Uterus (tissue), 2 donors: ENCODE results near the gene SIPA1L3.

Experiments
- CTCF ChIP-seq, 4 experiments: fragments of 200-600 bp in 2 of 4; fragments of 450-650 bp in 2 of 4; sonication (generic) in 2 of 4; IDR thresholded peaks; one replicate each; pipeline ENCODE4 v1.5.1; 2016 to 2019; ENCODE audit warnings: antibody characterized with exemption in 4 of 4, mild to moderate bottlenecking in 2 of 4, moderate library complexity in 1 of 4
- POLR2A ChIP-seq, 2 donors: fragments of 450-650 bp; IDR thresholded peaks; one replicate each; pipeline ENCODE4 v1.6.1; 2016; ENCODE audit warnings: antibody characterized with exemption in 2 of 2, mild to moderate bottlenecking in 1 of 2, moderate library complexity in 1 of 2

DNA sequence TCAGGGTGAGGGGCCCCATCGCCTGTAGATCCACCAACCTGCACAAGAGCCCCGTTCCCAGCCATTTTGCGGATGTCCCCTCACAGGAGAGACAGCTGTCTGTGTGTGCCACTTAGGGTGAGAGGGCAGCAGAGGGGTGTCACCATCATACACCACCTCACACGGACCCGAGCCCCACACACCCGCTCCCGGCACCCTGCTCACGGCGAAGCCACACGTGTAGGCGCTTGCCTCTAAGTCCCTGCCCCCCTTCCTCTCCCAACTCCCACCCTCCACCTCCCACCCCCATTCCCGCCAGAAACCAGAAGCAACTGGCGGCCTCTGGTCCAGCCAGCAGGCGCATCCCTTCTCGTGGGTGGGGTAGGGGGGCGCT is 321.0 kb downstream of the SIPA1L3 start:
- TF ChIP-seq POLR2A (IDR thresholded peaks at IDR 0.05) (no peak), CTCF (IDR thresholded peaks at IDR 0.05) (no peak)
